ENCODE results near the gene TMEM94.

- TF ChIP-seq CTCF (IDR thresholded peaks at IDR 0.05) (peak; percentile 100), REST (IDR thresholded peaks at IDR 0.05; ENCODE audit: insufficient read depth in 1 of 2, low read depth in 2 of 2, low read length in 1 of 2) (peak; percentile 99), POLR2AphosphoS5 (IDR thresholded peaks at IDR 0.05; ENCODE audit: low read depth, low read length) (no peak), TCF7L2 (IDR thresholded peaks at IDR 0.05; ENCODE audit: low read depth, low read length) (no peak), SIN3A (IDR thresholded peaks at IDR 0.05; ENCODE audit: borderline replicate concordance, insufficient read depth, low read depth, low read length) (peak; percentile 98)
Observed at GRCh38 chr17:75515496-75516254, 59.2 kb downstream of the TMEM94 start, which contains the start of gene CASKIN2.
